ENCODE results near the gene DNM3.

DNA sequence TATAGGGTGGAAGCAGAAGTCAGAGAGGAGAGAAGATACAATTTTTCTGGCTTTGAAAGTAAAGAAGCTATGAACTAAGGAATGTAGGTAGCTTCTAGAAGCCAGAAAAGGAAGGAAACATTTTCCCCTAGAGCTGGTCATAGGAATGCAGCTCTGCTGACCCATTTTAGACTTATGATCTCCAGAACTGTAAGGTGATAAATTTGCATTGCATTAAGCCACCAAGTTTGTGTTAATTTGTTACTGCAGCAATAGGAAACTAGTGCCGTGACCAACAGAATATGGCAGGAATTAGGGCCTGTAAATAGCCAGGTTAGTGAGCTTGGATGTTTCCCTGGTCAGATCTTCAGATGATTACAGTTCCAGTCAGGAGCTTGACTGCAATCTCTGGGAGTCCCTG is 334.9 kb downstream of the DNM3 start:
- TF ChIP-seq POLR2A (IDR thresholded peaks at IDR 0.05; ENCODE audit: low read length): no peak
- TF ChIP-seq GATA1 (IDR thresholded peaks at IDR 0.05; ENCODE audit: low read depth, low read length): no peak
